ENCODE data around the gene CSH1.

The CSH1 gene

GRCh38 chr17:63845509-63845908, 50.9 kb downstream of the CSH1 start:
- H3K36me3 ChIP-seq, result peaks cover 8% of the 10 kb centered on the region
- H3K27me3 ChIP-seq (ENCODE audit: insufficient read depth, low read depth, severe bottlenecking), result no peaks in the 10 kb centered on the region
- no peak overlapping the region for H3K27ac ChIP-seq
- TF ChIP-seq CTCF (IDR thresholded peaks at IDR 0.05; ENCODE audit: low read depth, low read length), result no peak
- H3K4me3 ChIP-seq (ENCODE audit: low read depth, low read length), result no peak overlapping the region
- H3K9me3 ChIP-seq (ENCODE audit: severe bottlenecking), result no peaks in the 10 kb centered on the region
- no peak for DNase-seq
